Pancreas (tissue), 10 donors: ENCODE data around the gene NPHS1. TPM values are rescaled to one million over a fixed set of nuclear protein-coding genes. Genes with fewer than 3 reads are reported as not detected.
"Not testable (repeated sequence)": the region's sequence is repeated elsewhere in the genome, so short reads cannot be mapped to it uniquely, and the experiment has no call there.

Source experiments
- ATAC-seq, 4 donors: fragments of 200-7000 bp; cut with Tn5 transposase; one replicate each; pipeline versions ENCODE4 v1.8.0 to v1.9.1; 2020; ENCODE audit warnings: mild to moderate bottlenecking in 4 of 4, moderate library complexity in 4 of 4
- DNase-seq, 6 donors: peaks; one replicate each; pipeline ENCODE4 v3.0.0-alpha.2; 2020
- FAIRE-seq: peaks from 2 replicates; lab custom pipeline; 2012; peaks lifted over from hg19 to GRCh38; lab: Jason Lieb, UNC
- H3K27ac ChIP-seq, 4 donors: fragments of 200-600 bp; sonication (generic); 1 replicate in 3 of 4; 2 replicates in 1 of 4; pipeline versions ENCODE4 v1.5.0 to v1.8.0; 2020
- H3K27me3 ChIP-seq, 4 donors: fragments of 200-600 bp; one replicate each; pipeline ENCODE4 v1.8.0; 2021
- H3K36me3 ChIP-seq, 3 donors: fragments of 200-600 bp; sonication (generic) in 1 of 3; one replicate each; pipeline versions ENCODE4 v1.5.0 to v1.8.0; 2020 to 2021
- H3K4me1 ChIP-seq, 3 donors: fragments of 200-600 bp; one replicate each; pipeline ENCODE4 v1.8.0; 2021
- H3K4me3 ChIP-seq, 4 donors: fragments of 200-600 bp; sonication (generic) in 2 of 4; one replicate each; pipeline versions ENCODE4 v1.5.0 to v1.8.0; 2020 to 2021
- H3K9me3 ChIP-seq, 4 donors: fragments of 200-600 bp; one replicate each; pipeline ENCODE4 v1.8.0; 2021
- WGBS, 2 donors: extraction: QIAGEN DNeasy Blood & Tissue Kit; methylation state at CpG; one replicate each; pipeline ENCODE4 v1.1.7; 2013; 5-methylcytosine and 5-hydroxymethylcytosine counted together
- intact Hi-C, 3 donors: fragments of 100-400 bp; cut with DNase I; formaldehyde crosslinking; loops; one replicate each; pipeline versions ENCODE4 v1.11.1 to v1.14.2; 2022
- polyA plus RNA-seq, 2 donors: library from polyadenylated mRNA; stranded (reverse); fragments of 200-250 nt; gene quantifications; one replicate each; pipeline ENCODE4 v1.2.3, GENCODE V29; 2013
- total RNA-seq, 6 donors: library from RNA; stranded (reverse); fragmentation: NEBNext Ultra II Directional in 4 of 6; extraction: Animal tissue kit (Norgen Biotek cat#: 25700) in 4 of 6; gene quantifications; one replicate each; pipeline versions ENCODE4 v1.2.1 to v1.2.4, GENCODE V29; 2021 to 2023
- TF ChIP-seq, protein P1 (sequence below), 4 donors: fragments of 200-600 bp; sonication (generic) in 3 of 4; IDR thresholded peaks; one replicate each; pipeline versions ENCODE4 v1.5.0 to v1.8.0; 2021; ENCODE audit warnings: antibody characterized with exemption in 4 of 4
- donor health status: healthy with polysubstance abuse.
- donor health status: DM: no; HTN: no; CAD: no; lungs with moderate emphysema.
- donor health status: DM: no; HTN: no; CAD: no.
- donor health status: control.
- donor health status: control.
- donor health status: Bipolar disorder and iron deficiency.
- donor health status: DM: yes; HTN: yes; CAD: no.
- donor health status: DM: no; HTN: no; CAD: no.
- donor health status: DM: no; HTN: no; CAD: no.
- donor health status: DM: yes; HTN: yes; CAD: no.

NPHS1 gene
- total and polyA plus RNA-seq, 8 donors: 11.5 to 32.3 (median 16.5) TPM

DNA sequence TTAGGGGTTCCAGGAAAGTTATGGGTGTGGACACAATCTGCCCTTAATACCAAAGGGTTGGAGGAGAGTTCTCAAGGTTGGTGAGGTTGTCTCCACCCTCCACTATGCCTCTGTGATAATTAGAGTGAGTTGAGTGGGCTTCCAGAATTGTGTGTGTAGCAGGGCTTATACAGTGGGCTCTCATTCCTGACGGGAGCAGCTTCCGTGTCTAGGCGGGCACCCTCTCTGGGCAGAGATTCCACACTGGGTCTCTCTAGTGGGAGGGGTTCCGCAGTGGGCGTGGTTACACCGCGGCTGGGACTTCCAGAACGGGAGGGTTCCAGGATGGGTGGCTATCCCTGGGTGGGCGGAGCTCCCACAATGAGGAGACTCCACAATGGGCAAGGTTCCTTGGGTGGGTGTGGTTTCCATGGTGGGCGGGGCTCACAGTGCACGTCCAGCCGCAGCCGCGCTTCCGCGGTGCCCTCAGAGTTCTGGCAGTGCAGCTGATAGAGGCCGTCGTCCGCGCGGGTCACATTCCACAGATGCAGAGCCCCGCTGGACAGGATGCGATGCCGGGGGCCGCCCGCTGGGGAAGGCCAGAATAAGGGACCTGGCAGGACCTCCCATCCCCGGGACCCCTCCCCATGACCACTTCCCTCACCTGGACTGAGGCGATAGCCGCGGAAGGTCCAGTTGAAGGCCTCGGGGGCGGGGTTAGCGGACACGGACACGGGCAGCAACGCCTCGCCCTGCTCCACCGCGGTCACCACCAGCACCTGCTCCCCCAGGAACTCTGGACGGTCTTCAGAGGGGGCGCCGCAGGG lies 8.4 kb downstream of the NPHS1 start:
- H3K36me3 ChIP-seq: no peaks in the 10 kb centered on the region
- no peak overlapping the region for H3K27ac ChIP-seq
- H3K4me1 ChIP-seq: peaks cover 0 to 19% (median 0%) of the 10 kb centered on the region in 3 donors
- intact Hi-C loops: no loop called here
- TF ChIP-seq, protein P1, sequence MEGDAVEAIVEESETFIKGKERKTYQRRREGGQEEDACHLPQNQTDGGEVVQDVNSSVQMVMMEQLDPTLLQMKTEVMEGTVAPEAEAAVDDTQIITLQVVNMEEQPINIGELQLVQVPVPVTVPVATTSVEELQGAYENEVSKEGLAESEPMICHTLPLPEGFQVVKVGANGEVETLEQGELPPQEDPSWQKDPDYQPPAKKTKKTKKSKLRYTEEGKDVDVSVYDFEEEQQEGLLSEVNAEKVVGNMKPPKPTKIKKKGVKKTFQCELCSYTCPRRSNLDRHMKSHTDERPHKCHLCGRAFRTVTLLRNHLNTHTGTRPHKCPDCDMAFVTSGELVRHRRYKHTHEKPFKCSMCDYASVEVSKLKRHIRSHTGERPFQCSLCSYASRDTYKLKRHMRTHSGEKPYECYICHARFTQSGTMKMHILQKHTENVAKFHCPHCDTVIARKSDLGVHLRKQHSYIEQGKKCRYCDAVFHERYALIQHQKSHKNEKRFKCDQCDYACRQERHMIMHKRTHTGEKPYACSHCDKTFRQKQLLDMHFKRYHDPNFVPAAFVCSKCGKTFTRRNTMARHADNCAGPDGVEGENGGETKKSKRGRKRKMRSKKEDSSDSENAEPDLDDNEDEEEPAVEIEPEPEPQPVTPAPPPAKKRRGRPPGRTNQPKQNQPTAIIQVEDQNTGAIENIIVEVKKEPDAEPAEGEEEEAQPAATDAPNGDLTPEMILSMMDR (IDR thresholded peaks at IDR 0.05): no peak
- H3K9me3 ChIP-seq: no peaks in the 10 kb centered on the region
- DNase-seq: peak; percentile 67 to 85 (median 80)
- peak overlapping the region in 1 of 4 donors; percentile 28 for H3K4me3 ChIP-seq
- ATAC-seq: peak; percentile 11 to 64 (median 39)
- no peaks in the 10 kb centered on the region for H3K27me3 ChIP-seq
- 37 to 43% methylated on average over 41 to 42 of the region's 42 CpGs for WGBS, 2 donors
- no peak for FAIRE-seq

DNA sequence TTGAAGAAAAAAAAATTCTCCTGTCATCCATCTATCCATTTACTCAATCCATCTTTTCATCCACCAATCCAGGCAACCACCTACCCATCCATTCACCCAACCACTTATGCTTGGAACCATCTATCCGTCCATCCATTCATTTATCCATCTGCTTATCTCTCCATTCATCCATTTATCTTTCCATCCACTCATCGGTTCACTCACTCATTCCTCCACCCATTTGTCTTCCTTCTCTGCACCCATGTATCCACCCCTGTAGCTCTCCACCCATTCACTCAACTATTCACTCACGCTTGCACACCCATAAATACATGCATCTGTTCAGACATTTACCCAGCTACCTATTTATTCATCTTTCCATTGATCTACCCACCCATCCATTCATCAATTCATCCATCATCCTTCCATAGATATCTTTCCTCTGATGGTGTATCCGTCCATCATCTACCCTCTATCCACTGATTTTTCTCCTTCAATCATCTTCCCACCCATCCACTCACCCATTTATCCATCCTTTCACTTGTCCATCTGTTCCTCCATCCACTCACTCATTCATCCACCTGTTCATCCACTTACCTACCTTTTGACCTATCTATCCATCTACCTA lies 9.5 kb downstream of the NPHS1 start:
- Histone ChIP-seq H3K4me3 (no peak overlapping the region), H3K27ac (no peak overlapping the region), H3K4me1 (peaks cover 0 to 19% (median 0%) of the 10 kb centered on the region in 3 donors), H3K36me3 (no peaks in the 10 kb centered on the region), H3K9me3 (no peaks in the 10 kb centered on the region), H3K27me3 (no peaks in the 10 kb centered on the region)
- 87 to 96% methylated on average over 4 of the region's 4 CpGs for WGBS, 2 donors
- no peak for ATAC-seq
- FAIRE-seq: no peak
- DNase-seq: no peak
- TF ChIP-seq, protein P1 (IDR thresholded peaks at IDR 0.05): no peak
- intact Hi-C loops: no loop called here

DNA sequence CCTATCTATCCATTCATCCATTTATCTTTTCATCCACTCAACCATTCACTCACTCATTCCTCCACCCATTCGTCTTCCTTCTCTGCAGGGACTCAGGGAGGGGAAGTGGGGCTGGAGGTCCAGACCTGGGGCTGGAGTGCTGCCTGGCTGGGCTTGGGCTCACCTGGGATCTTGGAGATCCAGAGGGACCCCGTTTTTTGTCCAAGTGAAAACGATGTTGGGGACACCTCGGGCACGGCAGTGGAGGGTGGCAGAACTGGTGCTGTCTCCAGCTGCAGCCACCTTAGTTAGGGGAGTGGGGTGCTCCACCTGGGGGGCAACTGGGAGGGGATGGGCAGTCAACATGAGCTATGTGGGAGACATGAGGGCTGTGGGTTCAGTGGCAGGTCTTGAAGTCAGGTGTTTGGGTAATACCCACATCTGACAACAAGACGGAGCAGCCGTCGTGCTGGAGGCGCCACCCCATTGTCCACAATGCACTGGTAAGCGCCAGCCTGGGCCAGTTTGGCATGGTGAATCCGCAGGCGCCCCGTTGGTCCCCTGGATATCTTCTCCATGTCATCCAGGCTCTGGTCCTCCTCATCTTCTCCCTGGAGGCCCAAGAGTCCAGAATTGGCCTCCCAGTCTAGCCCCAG lies 10.2 kb downstream of the NPHS1 start:
- TF ChIP-seq, protein P1 (IDR thresholded peaks at IDR 0.05): no peak
- WGBS, 2 donors: 89 to 92% methylated on average over 13 of the region's 13 CpGs
- Histone ChIP-seq H3K27me3 (no peaks in the 10 kb centered on the region), H3K27ac (no peak overlapping the region), H3K4me1 (peaks cover 0 to 19% (median 0%) of the 10 kb centered on the region in 3 donors), H3K36me3 (no peaks in the 10 kb centered on the region), H3K4me3 (no peak overlapping the region), H3K9me3 (no peaks in the 10 kb centered on the region)
- FAIRE-seq (no peak), DNase-seq (peak in 2 of 6 donors; percentile 12 to 41), ATAC-seq (no peak)
- intact Hi-C loops: no loop called here

DNA sequence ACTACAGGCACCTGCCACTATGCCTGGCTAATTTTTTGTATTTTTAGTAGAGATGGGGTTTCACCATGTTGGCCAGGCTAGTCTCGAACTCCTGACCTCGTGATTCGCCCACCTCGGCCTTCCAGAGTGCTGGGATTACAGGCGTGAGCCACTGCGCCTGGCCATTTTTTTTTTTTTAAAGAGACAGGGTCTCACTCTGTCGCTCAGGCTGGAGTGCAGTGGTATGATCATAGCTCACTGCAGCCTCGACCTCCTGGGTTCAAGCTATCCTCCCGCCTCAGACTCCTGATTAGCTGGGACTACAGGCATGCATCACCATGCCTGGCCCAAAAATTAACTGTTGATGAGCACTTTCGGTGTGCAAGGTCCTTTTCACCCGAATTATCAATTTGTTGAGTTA lies 16.2 kb downstream of the NPHS1 start:
- FAIRE-seq, H3K27me3 ChIP-seq, intact Hi-C loops, H3K36me3 ChIP-seq, H3K4me1 ChIP-seq, ATAC-seq, H3K27ac ChIP-seq, H3K9me3 ChIP-seq, H3K4me3 ChIP-seq: not testable (repeated sequence)
- WGBS, 2 donors: 71 to 74% methylated on average over 11 of the region's 11 CpGs
- peak in 1 of 6 donors; percentile 0 for DNase-seq

DNA sequence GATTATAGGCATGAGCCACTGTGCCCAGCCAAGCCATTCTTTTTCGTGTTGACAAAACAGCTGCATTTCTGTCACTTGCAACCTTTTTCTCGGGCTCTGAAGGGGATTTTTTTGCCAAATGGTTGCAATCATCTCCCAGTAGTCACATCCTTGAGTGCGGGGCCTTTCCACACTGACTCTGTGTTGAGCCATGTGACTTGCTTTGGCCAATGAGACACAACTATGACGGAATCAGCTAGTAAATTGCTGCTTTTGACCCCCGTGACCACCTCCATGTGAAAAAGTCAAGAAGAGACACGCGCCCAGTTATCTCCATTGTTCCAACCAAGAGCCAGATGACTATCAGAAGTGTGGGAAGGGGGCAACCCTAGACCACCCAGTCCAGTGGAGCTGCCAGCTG lies 18.3 kb downstream of the NPHS1 start:
- ATAC-seq (no peak), FAIRE-seq (no peak), DNase-seq (peak in 1 of 6 donors; percentile 2)
- H3K4me3 ChIP-seq: no peak overlapping the region
- TF ChIP-seq, protein P1 (IDR thresholded peaks at IDR 0.05): no peak
- H3K36me3 ChIP-seq: no peaks in the 10 kb centered on the region
- H3K4me1 ChIP-seq: peaks cover 0 to 8% (median 3%) of the 10 kb centered on the region in 3 donors
- H3K27ac ChIP-seq: no peak overlapping the region
- H3K27me3 ChIP-seq: no peaks in the 10 kb centered on the region
- H3K9me3 ChIP-seq: no peaks in the 10 kb centered on the region
- intact Hi-C loops: no loop called here
- 82 to 87% methylated on average over 7 of the region's 7 CpGs for WGBS, 2 donors
